ENCODE data around the gene ZNF212.

- TF ChIP-seq POLR2A (IDR thresholded peaks at IDR 0.05), result no peak
- no peak for TF ChIP-seq CTCF (IDR thresholded peaks at IDR 0.05 in 8 of 11, conservative IDR thresholded peaks at IDR 0.05 in 3 of 11)
- TF ChIP-seq POLR2AphosphoS5 (IDR thresholded peaks at IDR 0.05), result no peak
Measured at GRCh38 chr7:149229526-149229925, 9.9 kb upstream of the ZNF212 start.
